ENCODE measurements around the gene ACTR2. TPM values are rescaled to one million over a fixed set of nuclear protein-coding genes. Genes with fewer than 3 reads are reported as not detected.

ACTR2 gene
- total RNA-seq, 1 donor from 2014 or later = 223 TPM

GRCh38 chr2:65204461-65205210 lies 23.0 kb upstream of the ACTR2 start:
- TF ChIP-seq CTCF (IDR thresholded peaks at IDR 0.05; ENCODE audit: partially characterized antibody, unreplicated experiment) = no peak
- DNase-seq = no peak
- peaks cover 11% of the 10 kb centered on the region for H3K36me3 Mint-ChIP-seq (ENCODE audit: unreplicated experiment)
- no peaks in the 10 kb centered on the region for H3K4me1 Mint-ChIP-seq (ENCODE audit: low read depth, unreplicated experiment)
- H3K4me3 Mint-ChIP-seq (ENCODE audit: unreplicated experiment) = no peak overlapping the region
- no peak overlapping the region for H3K27ac Mint-ChIP-seq (ENCODE audit: unreplicated experiment)
- no peaks in the 10 kb centered on the region for H3K27me3 Mint-ChIP-seq (ENCODE audit: unreplicated experiment)
- H3K9me3 Mint-ChIP-seq (ENCODE audit: unreplicated experiment) = no peaks in the 10 kb centered on the region

GRCh38 chr2:65212115-65212514 lies 15.5 kb upstream of the ACTR2 start:
- no peak for DNase-seq
- Mint-ChIP-seq H3K4me1 (ENCODE audit: low read depth, unreplicated experiment) (no peaks in the 10 kb centered on the region), H3K4me3 (ENCODE audit: unreplicated experiment) (no peak overlapping the region), H3K9me3 (ENCODE audit: unreplicated experiment) (no peaks in the 10 kb centered on the region), H3K36me3 (ENCODE audit: unreplicated experiment) (no peaks in the 10 kb centered on the region), H3K27me3 (ENCODE audit: unreplicated experiment) (peaks cover 3% of the 10 kb centered on the region), H3K27ac (ENCODE audit: unreplicated experiment) (no peak overlapping the region)
- TF ChIP-seq CTCF (IDR thresholded peaks at IDR 0.05; ENCODE audit: partially characterized antibody, unreplicated experiment) = no peak

- Mint-ChIP-seq H3K9me3 (ENCODE audit: unreplicated experiment) (no peaks in the 10 kb centered on the region), H3K27ac (ENCODE audit: unreplicated experiment) (no peak overlapping the region), H3K36me3 (ENCODE audit: unreplicated experiment) (no peaks in the 10 kb centered on the region), H3K4me1 (ENCODE audit: low read depth, unreplicated experiment) (no peaks in the 10 kb centered on the region), H3K27me3 (ENCODE audit: unreplicated experiment) (peaks cover 3% of the 10 kb centered on the region), H3K4me3 (ENCODE audit: unreplicated experiment) (no peak overlapping the region)
- TF ChIP-seq CTCF (IDR thresholded peaks at IDR 0.05; ENCODE audit: partially characterized antibody, unreplicated experiment) = no peak
- DNase-seq = no peak
Measured at GRCh38 chr2:65212619-65213018, 15.0 kb upstream of the ACTR2 start.

- Mint-ChIP-seq H3K27me3 (ENCODE audit: unreplicated experiment) (peaks cover 3% of the 10 kb centered on the region), H3K4me3 (ENCODE audit: unreplicated experiment) (no peak overlapping the region), H3K36me3 (ENCODE audit: unreplicated experiment) (no peaks in the 10 kb centered on the region), H3K27ac (ENCODE audit: unreplicated experiment) (no peak overlapping the region), H3K9me3 (ENCODE audit: unreplicated experiment) (no peaks in the 10 kb centered on the region), H3K4me1 (ENCODE audit: low read depth, unreplicated experiment) (no peaks in the 10 kb centered on the region)
- no peak for DNase-seq
- no peak for TF ChIP-seq CTCF (IDR thresholded peaks at IDR 0.05; ENCODE audit: partially characterized antibody, unreplicated experiment)
Measured at GRCh38 chr2:65213035-65213434, 14.6 kb upstream of the ACTR2 start.

GRCh38 chr2:65214361-65214760 lies 13.3 kb upstream of the ACTR2 start:
- Mint-ChIP-seq H3K27ac (ENCODE audit: unreplicated experiment) (no peak overlapping the region), H3K36me3 (ENCODE audit: unreplicated experiment) (no peaks in the 10 kb centered on the region), H3K4me3 (ENCODE audit: unreplicated experiment) (no peak overlapping the region), H3K9me3 (ENCODE audit: unreplicated experiment) (no peaks in the 10 kb centered on the region), H3K27me3 (ENCODE audit: unreplicated experiment) (peaks cover 3% of the 10 kb centered on the region), H3K4me1 (ENCODE audit: low read depth, unreplicated experiment) (no peaks in the 10 kb centered on the region)
- TF ChIP-seq CTCF (IDR thresholded peaks at IDR 0.05; ENCODE audit: partially characterized antibody, unreplicated experiment) = no peak
- DNase-seq = no peak

All from glutamatergic neuron (in vitro differentiated cells).